Measurements from ENCODE around the gene PLCXD1.

DNA sequence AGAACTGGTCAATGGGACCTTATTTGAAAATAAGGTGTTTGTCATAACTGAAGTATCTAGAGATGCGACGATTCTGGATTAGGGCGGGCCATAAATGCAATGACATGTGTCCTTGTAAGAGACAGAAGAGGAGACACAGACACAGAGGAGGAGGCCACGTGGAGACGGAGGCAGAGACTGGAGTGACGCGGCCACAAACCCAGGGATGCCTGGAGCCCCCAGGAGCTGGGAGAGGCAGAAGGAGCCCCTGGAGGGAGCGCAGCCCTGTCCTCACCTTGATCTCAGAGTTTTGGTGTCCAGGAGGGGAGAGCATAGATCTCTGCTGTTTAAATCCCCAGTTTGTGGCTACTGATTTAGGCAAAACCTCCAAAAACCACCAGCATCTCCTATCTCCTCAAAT lies 32.4 kb downstream of the PLCXD1 start:
- TF ChIP-seq, protein P1, sequence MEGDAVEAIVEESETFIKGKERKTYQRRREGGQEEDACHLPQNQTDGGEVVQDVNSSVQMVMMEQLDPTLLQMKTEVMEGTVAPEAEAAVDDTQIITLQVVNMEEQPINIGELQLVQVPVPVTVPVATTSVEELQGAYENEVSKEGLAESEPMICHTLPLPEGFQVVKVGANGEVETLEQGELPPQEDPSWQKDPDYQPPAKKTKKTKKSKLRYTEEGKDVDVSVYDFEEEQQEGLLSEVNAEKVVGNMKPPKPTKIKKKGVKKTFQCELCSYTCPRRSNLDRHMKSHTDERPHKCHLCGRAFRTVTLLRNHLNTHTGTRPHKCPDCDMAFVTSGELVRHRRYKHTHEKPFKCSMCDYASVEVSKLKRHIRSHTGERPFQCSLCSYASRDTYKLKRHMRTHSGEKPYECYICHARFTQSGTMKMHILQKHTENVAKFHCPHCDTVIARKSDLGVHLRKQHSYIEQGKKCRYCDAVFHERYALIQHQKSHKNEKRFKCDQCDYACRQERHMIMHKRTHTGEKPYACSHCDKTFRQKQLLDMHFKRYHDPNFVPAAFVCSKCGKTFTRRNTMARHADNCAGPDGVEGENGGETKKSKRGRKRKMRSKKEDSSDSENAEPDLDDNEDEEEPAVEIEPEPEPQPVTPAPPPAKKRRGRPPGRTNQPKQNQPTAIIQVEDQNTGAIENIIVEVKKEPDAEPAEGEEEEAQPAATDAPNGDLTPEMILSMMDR (IDR thresholded peaks at IDR 0.05), result no peak
- TF ChIP-seq POLR2AphosphoS5 (IDR thresholded peaks at IDR 0.05), result no peak
